IMR-90 (cell line): ENCODE measurements around the gene GNAS. TPM values are rescaled to one million over a fixed set of nuclear protein-coding genes. Genes with fewer than 3 reads are reported as not detected.
A peak's percentile ranks its signal among the peaks of the same experiment; 100 is the strongest.

Experiments used
- ATAC-seq: fragments of 200-7000 bp; cut with Tn5 transposase; 2 replicates; pipeline ENCODE4 v1.9.1; 2020; ENCODE audit warnings: low read depth, mild to moderate bottlenecking, moderate library complexity
- BruUV-seq: library from RNA; stranded (reverse); fragments of 400-500 nt; replicated peaks from 2 replicates; lab custom pipeline; 2021; lab: Mats Ljungman, UMichigan
- CTCF ChIA-PET: fragments of 300-600 bp; formaldehyde crosslinking; extraction: SDS; loops from one replicate; lab custom pipeline; 2021; ENCODE audit warnings: antibody characterized with exemption; lab: Yijun Ruan, JAX
- POLR2A ChIA-PET: fragments of 300-600 bp; sonication (Branson Sonifier 250); formaldehyde crosslinking; loops from one replicate; lab custom pipeline; 2022; ENCODE audit warnings: antibody characterized with exemption; ENCODE audit not compliant: unreplicated experiment; lab: Charles Lee
- DNase-seq: peaks from one replicate; pipeline ENCODE4 v3.0.0; 2013
- H2AFZ ChIP-seq: replicated peaks from 2 replicates; pipeline ENCODE3; 2013; ENCODE audit warnings: low read length, mild to moderate bottlenecking; ENCODE audit not compliant: poor library complexity
- H2AK5ac ChIP-seq: 2 replicates; pipeline ENCODE4 v1.6.1; 2013; ENCODE audit warnings: low read depth, low read length, inconsistent platforms
- H2AK9ac ChIP-seq: replicated peaks from 2 replicates; pipeline ENCODE3; 2013; ENCODE audit warnings: mild to moderate bottlenecking, low read depth, low read length, moderate library complexity; ENCODE audit not compliant: poor library complexity
- H2BK120ac ChIP-seq: 2 replicates; pipeline ENCODE4 v1.6.1; 2013; ENCODE audit warnings: low read depth, low read length, inconsistent platforms
- H2BK15ac ChIP-seq: 3 replicates; pipeline ENCODE4 v1.6.1; 2013; ENCODE audit warnings: low read depth, low read length, inconsistent platforms
- H2BK20ac ChIP-seq: 2 replicates; pipeline ENCODE4 v1.6.1; 2013; ENCODE audit warnings: low read depth, mild to moderate bottlenecking, inconsistent platforms, low read length, moderate library complexity
- H2BK5ac ChIP-seq: 2 replicates; pipeline ENCODE4 v1.6.1; 2013; ENCODE audit warnings: mild to moderate bottlenecking, low read depth, low read length, inconsistent platforms; ENCODE audit not compliant: poor library complexity, severe bottlenecking
- H3K14ac ChIP-seq: replicated peaks from 2 replicates; pipeline ENCODE4 v1.6.1; 2013; ENCODE audit warnings: low read depth, low read length, inconsistent platforms
- H3K18ac ChIP-seq: 2 replicates; pipeline ENCODE4 v1.6.1; 2013; ENCODE audit warnings: low read depth, low read length, control low read depth
- H3K23ac ChIP-seq: 2 replicates; pipeline ENCODE4 v1.6.1; 2013; ENCODE audit warnings: low read depth, low read length, inconsistent platforms
- H3K27ac ChIP-seq: 2 replicates; pipeline ENCODE4 v1.5.1; 2013; ENCODE audit warnings: mild to moderate bottlenecking, control low read depth, low read length; ENCODE audit not compliant: insufficient read depth
- H3K27me3 ChIP-seq: 2 replicates; pipeline ENCODE4 v1.6.1; 2013; ENCODE audit warnings: low read length; ENCODE audit not compliant: control insufficient read depth, insufficient read depth
- H3K36me3 ChIP-seq: 2 replicates; pipeline ENCODE4 v1.6.1; 2013; ENCODE audit warnings: low read length, mixed read lengths; ENCODE audit not compliant: control insufficient read depth, insufficient read depth
- H3K4ac ChIP-seq: 2 replicates; pipeline ENCODE4 v1.6.1; 2013; ENCODE audit warnings: low read depth, low read length, inconsistent platforms
- H3K4me1 ChIP-seq: 2 replicates; pipeline ENCODE4 v1.6.1; 2013; ENCODE audit warnings: low read length, mixed read lengths; ENCODE audit not compliant: control insufficient read depth, insufficient read depth
- H3K4me2 ChIP-seq: 2 replicates; pipeline ENCODE4 v1.6.1; 2013; ENCODE audit warnings: low read depth, mild to moderate bottlenecking, control low read depth, low read length, moderate library complexity
- H3K4me3 ChIP-seq: 2 replicates; pipeline ENCODE4 v1.5.1; 2013; ENCODE audit warnings: low read depth, mild to moderate bottlenecking, control low read depth, low read length, moderate library complexity; ENCODE audit not compliant: insufficient read depth
- H3K56ac ChIP-seq: 2 replicates; pipeline ENCODE4 v1.6.1; 2013; ENCODE audit warnings: low read length, inconsistent platforms; ENCODE audit not compliant: insufficient read depth; ENCODE audit errors: extremely low read depth
- H3K79me1 ChIP-seq, 2 experiments: 2 replicates each; pipeline ENCODE4 v1.6.1; 2013; ENCODE audit warnings: low read length in 2 of 2, inconsistent platforms in 1 of 2, low read depth in 1 of 2
- H3K9ac ChIP-seq: 2 replicates; pipeline ENCODE4 v1.6.1; 2013; ENCODE audit warnings: low read depth, low read length, control low read depth
- H3K9me1 ChIP-seq: 2 replicates; pipeline ENCODE4 v1.6.1; 2013; ENCODE audit warnings: low read length, inconsistent platforms; ENCODE audit not compliant: insufficient read depth
- H3K9me3 ChIP-seq: 2 replicates; pipeline ENCODE4 v1.6.1; 2013; ENCODE audit warnings: low read length; ENCODE audit not compliant: control insufficient read depth, insufficient read depth
- H4K20me1 ChIP-seq: 2 replicates; pipeline ENCODE4 v1.6.1; 2013; ENCODE audit warnings: low read length, inconsistent platforms; ENCODE audit not compliant: insufficient read depth
- H4K5ac ChIP-seq: 2 replicates; pipeline ENCODE4 v1.6.1; 2013; ENCODE audit warnings: mild to moderate bottlenecking, low read depth, low read length, control low read depth
- H4K8ac ChIP-seq, 2 experiments: 2 replicates each; pipeline ENCODE4 v1.6.1; 2013; ENCODE audit warnings: low read depth in 2 of 2, low read length in 2 of 2, control low read depth in 1 of 2, inconsistent platforms in 1 of 2
- H4K91ac ChIP-seq: 2 replicates; pipeline ENCODE4 v1.6.1; 2013; ENCODE audit warnings: low read depth, low read length, inconsistent platforms; ENCODE audit not compliant: insufficient read depth
- CEBPB ChIP-seq: IDR thresholded peaks from 2 replicates; pipeline ENCODE4 v1.6.1; 2012; ENCODE audit warnings: low read depth, low read length, improper control_type of control experiment
- FOS ChIP-seq: fragments of 150-350 bp; IDR thresholded peaks from 2 replicates; pipeline ENCODE4 v1.6.1; 2016; ENCODE audit warnings: low read depth, low read length
- WGBS, 2 experiments: methylation state at CpG; one replicate each; pipeline versions ENCODE4 v1.1.5 to v1.1.7; 2013; ENCODE audit warnings: missing lambda C conversion rate in 2 of 2; ENCODE audit not compliant: insufficient read length in 1 of 2; ENCODE audit errors: extremely low coverage in 2 of 2; 5-methylcytosine and 5-hydroxymethylcytosine counted together
- dilution Hi-C: fragments of 300-500 bp; cut with HindIII; formaldehyde crosslinking; loops from one replicate; pipeline ENCODE4 v1.14.3; 2018; ENCODE audit warnings: low sequenced_read_pairs; ENCODE audit not compliant: unreplicated experiment
- in situ Hi-C: fragments of 300-500 bp; cut with MboI; formaldehyde crosslinking; loops from 3 replicates; pipeline ENCODE4 v1.14.3; 2019; ENCODE audit warnings: low sequenced_read_pairs, inconsistent platforms, mixed read lengths
- intact Hi-C: fragments of 100-400 bp; cut with micrococcal nuclease; formaldehyde crosslinking; loops from 2 replicates; pipeline ENCODE4 v1.10.0; 2022
- polyA plus RNA-seq, 3 experiments: library from polyadenylated mRNA; depleted of rRNA; stranded (reverse); fragments of >200 nt; gene quantifications; 2 replicates each; pipeline ENCODE4 v1.2.3, GENCODE V29; 2012; ENCODE audit warnings: low replicate concordance in 1 of 3
- total RNA-seq: library from RNA; depleted of rRNA; stranded (reverse); fragments of >200 nt; gene quantifications from 2 replicates; pipeline ENCODE4 v1.2.3, GENCODE V29; 2012

The GNAS gene
- total and polyA plus RNA-seq, 2 of the 4 experiments (the other 2 are of a cell fraction), result 397 to 1,356 TPM

DNA sequence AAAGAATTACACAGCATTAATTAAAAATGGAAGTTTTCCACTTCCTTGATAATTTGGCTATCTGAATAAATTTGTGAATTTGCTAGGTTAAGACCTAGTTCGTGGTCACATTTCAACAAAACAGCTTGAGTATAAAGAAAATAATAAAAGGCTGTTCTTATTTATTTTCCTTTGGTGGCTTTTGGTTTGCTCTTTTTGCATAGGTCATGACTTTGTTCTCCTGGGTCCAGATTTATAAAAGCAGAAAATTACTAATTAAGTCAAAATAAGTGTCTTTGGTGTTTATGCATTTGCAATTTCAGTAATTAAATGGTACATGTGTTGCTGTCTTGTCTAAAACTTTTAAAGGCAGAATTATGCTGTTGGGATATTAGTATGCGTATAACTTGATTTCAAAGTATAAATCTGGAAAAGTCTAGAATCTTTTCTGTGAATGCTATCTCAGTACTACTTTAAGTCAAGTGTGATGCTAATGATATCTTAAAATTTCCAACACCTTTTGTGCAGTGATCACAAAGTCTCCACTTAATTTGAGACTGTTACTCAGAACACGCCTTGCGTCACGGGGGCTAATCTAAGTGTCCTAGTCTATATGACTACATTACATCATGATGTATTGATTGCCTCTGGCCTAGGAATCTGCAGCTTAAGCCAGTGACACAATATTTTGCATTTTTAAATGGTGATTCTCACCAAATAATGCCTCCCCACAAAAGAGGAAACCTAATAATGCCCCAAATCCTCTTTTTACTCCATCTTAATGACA lies 41.0 kb downstream of the GNAS start:
- peaks cover 5 to 35% of the 10 kb centered on the region in 2 experiments; a peak in 3 of 4 replicates for H3K79me1 ChIP-seq
- intact Hi-C loops (loop anchor here (1.0 to 5.0 kb wide), 2 partner anchors 88 to 139 kb away; partner anchors contain the start of genes ATP5F1E and NELFCD), dilution Hi-C loops (no loop called here), in situ Hi-C loops (no loop called here)
- peaks cover 59% of the 10 kb centered on the region for H4K20me1 ChIP-seq
- peaks cover 5% of the 10 kb centered on the region for H3K36me3 ChIP-seq
- no peaks in the 10 kb centered on the region for H3K27me3 ChIP-seq
- no peak overlapping the region for H3K56ac ChIP-seq
- H3K18ac ChIP-seq, result no peak overlapping the region
- peak overlapping the region; percentile 57; the same call in 1 of the 2 replicates for H3K9ac ChIP-seq
- no peak for ATAC-seq
- peak overlapping the region; percentile 61; the same call in 1 of the 2 replicates for H3K23ac ChIP-seq
- H4K5ac ChIP-seq, result no peak overlapping the region
- peaks cover 5% of the 10 kb centered on the region; the same call in 1 of the 2 replicates for H3K9me1 ChIP-seq
- TF ChIP-seq CEBPB (peak; percentile 71), FOS (no peak)
- H2BK20ac ChIP-seq, result no peak overlapping the region
- no peak overlapping the region for H4K8ac ChIP-seq
- no CpG with 5 or more reads among the region's 5 CpGs for WGBS, 2 experiments
- BruUV-seq, result TSS peak; percentile 29
- no peak overlapping the region; the same call in 1 of the 2 replicates for H3K14ac ChIP-seq
- H3K9me3 ChIP-seq, result no peaks in the 10 kb centered on the region
- H2BK15ac ChIP-seq, result no peak overlapping the region
- no peak overlapping the region for H2BK120ac ChIP-seq
- peak overlapping the region; percentile 11 for H3K4me3 ChIP-seq
- no peak overlapping the region for H4K91ac ChIP-seq
- H2BK5ac ChIP-seq, result no peak overlapping the region
- peak; percentile 34 for DNase-seq
- ChIA-PET CTCF (no interaction called here), POLR2A (no interaction called here)
- peak overlapping the region; percentile 90 for H3K4me2 ChIP-seq
- H2AK9ac ChIP-seq, result no peak overlapping the region
- H3K4me1 ChIP-seq, result peaks cover 17% of the 10 kb centered on the region
- H3K27ac ChIP-seq, result no peak overlapping the region
- H3K4ac ChIP-seq, result no peak overlapping the region
- no peak overlapping the region for H2AFZ ChIP-seq
- no peak overlapping the region for H2AK5ac ChIP-seq
